Measurements from ENCODE around the gene TMEM63C.

GRCh38 chr14:77257700-77258099, 76.1 kb downstream of the TMEM63C start:
- TF ChIP-seq CTCF (IDR thresholded peaks at IDR 0.05) (no peak), POLR2AphosphoS5 (IDR thresholded peaks at IDR 0.05) (no peak)
